ENCODE results near the gene LRP3.

DNA sequence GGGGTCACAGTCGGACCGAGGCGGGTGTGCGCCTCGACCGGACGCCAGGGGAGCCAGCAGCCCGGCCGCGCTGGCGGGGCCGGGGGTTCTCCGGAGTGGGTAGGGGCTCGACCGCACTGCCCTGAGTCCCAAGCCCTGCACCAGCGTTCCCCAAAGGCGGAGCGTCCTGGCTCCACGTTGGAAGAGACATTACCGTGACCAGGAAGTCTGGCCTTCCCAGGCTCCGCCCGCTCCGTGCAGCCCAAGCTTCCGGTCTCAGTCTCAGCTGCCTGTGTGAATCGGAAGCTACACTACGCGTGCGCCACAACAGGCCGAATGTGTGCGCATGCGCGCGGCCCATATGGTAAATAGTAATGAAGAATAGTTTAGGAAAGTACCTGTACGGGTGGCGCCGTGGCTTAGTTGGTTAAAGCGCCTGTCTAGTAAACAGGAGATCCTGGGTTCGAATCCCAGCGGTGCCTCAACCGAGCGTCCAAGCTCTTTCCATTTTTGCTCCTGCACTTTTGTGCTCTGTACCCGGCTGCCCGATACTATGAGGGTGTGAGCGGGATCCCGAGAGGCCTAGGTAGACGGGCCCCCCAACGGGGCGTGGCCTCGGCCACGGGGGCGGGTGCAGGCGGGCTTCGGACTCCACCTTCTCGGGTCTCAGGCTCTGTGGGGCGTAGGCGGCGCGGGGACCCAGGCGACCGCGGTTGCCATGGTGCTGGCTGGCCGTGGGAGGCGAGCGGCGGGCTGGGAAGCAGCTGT, 17.3 kb upstream of the LRP3 start:
- TF ChIP-seq, protein P1, sequence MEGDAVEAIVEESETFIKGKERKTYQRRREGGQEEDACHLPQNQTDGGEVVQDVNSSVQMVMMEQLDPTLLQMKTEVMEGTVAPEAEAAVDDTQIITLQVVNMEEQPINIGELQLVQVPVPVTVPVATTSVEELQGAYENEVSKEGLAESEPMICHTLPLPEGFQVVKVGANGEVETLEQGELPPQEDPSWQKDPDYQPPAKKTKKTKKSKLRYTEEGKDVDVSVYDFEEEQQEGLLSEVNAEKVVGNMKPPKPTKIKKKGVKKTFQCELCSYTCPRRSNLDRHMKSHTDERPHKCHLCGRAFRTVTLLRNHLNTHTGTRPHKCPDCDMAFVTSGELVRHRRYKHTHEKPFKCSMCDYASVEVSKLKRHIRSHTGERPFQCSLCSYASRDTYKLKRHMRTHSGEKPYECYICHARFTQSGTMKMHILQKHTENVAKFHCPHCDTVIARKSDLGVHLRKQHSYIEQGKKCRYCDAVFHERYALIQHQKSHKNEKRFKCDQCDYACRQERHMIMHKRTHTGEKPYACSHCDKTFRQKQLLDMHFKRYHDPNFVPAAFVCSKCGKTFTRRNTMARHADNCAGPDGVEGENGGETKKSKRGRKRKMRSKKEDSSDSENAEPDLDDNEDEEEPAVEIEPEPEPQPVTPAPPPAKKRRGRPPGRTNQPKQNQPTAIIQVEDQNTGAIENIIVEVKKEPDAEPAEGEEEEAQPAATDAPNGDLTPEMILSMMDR (IDR thresholded peaks at IDR 0.05; ENCODE audit: low read depth, low read length): no peak
- TF ChIP-seq, protein P2, sequence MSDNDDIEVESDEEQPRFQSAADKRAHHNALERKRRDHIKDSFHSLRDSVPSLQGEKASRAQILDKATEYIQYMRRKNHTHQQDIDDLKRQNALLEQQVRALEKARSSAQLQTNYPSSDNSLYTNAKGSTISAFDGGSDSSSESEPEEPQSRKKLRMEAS (IDR thresholded peaks at IDR 0.05; ENCODE audit: low read depth, low read length): peak; percentile 22
